ENCODE measurements around the gene ADIPOR1. TPM values are rescaled to one million over a fixed set of nuclear protein-coding genes. Genes with fewer than 3 reads are reported as not detected.

The ADIPOR1 gene
- polyA plus RNA-seq, 1 of the 3 experiments (the other 2 are of a cell fraction) = 82.2 TPM

DNA sequence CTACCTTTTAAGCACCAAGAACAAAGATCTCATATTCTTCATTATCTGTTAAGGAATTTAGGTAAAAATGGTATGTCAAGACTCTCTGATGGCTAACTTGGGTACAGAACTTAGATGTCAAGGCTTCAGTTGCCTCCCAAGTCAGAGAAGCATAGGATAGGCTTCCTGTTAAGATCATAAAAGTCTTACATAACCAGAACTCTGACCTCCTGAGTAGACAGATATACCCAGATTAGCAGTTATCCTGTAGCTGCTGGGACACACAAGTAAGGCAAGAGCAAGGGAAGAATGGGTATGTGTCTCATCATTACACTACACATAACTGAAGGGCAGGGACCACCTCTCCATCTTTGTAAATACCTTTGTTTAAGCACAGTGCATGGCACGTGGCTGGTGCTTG, 15.7 kb downstream of the ADIPOR1 start:
- Histone ChIP-seq H3K79me2 (ENCODE audit: insufficient read depth) (no peaks in the 10 kb centered on the region; the same call in 1 of the 2 replicates), H3F3A (replicated peaks; ENCODE audit: insufficient read depth) (no peaks in the 10 kb centered on the region), H2AFZ (ENCODE audit: low read depth) (no peak overlapping the region), H3K4me2 (no peak overlapping the region), H4K20me1 (ENCODE audit: insufficient read depth) (no peaks in the 10 kb centered on the region), H3K36me3 (replicated peaks in 1 of 2; ENCODE audit: control insufficient read depth in 1 of 2, insufficient read depth in 2 of 2, low read length in 1 of 2) (peaks cover 60 to 65% of the 10 kb centered on the region in 2 experiments), H3K4me3 (ENCODE audit: low read depth in 2 of 2, low read length in 1 of 2) (no peak overlapping the region), H3K4me1 (ENCODE audit: control insufficient read depth in 1 of 2, insufficient read depth in 2 of 2, low read depth in 1 of 2, low read length in 1 of 2) (no peaks in the 10 kb centered on the region), H3K27ac (ENCODE audit: low read depth in 2 of 2, low read length in 1 of 2) (no peak overlapping the region), H3K9me3 (no peaks in the 10 kb centered on the region), H3K9ac (no peak overlapping the region), H3K9me2 (no peaks in the 10 kb centered on the region), H3K27me3 (ENCODE audit: insufficient read depth) (no peaks in the 10 kb centered on the region)
- ChIA-PET CTCF (interaction anchor here (1.0 to 1.3 kb wide), 3 partner anchors 9 to 15 kb away, joined by 3 to 4 read pairs (median 4); partner anchors contain the start of gene KLHL12), POLR2A (no interaction called here)
- TF ChIP-seq TCF12 (IDR thresholded peaks at IDR 0.05) (no peak), JUND (IDR thresholded peaks at IDR 0.05) (no peak), SIN3A (IDR thresholded peaks at IDR 0.05; ENCODE audit: borderline replicate concordance, low read depth, low read length) (no peak)
- no peak for DNase-seq
- 100% methylated on average over 1 of the region's 1 CpG for WGBS (ENCODE audit: low lambda C conversion rate)

DNA sequence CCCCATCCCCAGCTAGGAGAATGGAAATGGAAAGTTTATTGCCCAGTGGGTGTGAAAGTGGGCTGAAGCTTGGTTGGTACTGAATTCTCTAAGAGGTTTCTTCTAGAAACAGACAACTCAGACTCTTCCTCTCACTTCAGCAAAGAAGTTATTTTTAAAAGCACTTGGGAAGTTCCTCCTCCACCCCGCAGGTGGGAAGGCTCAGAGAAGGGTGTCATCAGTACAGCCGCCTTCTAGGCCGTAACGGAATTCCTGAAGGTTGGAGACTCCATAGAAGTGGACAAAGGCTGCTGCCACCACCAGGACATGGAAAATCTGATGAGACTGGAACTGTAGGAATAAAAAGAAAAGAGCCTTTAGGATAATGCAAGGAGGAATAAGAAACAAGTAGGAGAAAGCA, 16.7 kb downstream of the ADIPOR1 start:
- no peak overlapping the region for H3K4me2 ChIP-seq
- no peaks in the 10 kb centered on the region for H3K79me2 ChIP-seq (ENCODE audit: insufficient read depth)
- H4K20me1 ChIP-seq (ENCODE audit: insufficient read depth) = no peaks in the 10 kb centered on the region
- no peak for DNase-seq
- H3K4me1 ChIP-seq (ENCODE audit: control insufficient read depth in 1 of 2, insufficient read depth in 2 of 2, low read depth in 1 of 2, low read length in 1 of 2) = no peaks in the 10 kb centered on the region
- H3F3A ChIP-seq (replicated peaks; ENCODE audit: insufficient read depth) = no peaks in the 10 kb centered on the region
- no peaks in the 10 kb centered on the region for H3K27me3 ChIP-seq (ENCODE audit: insufficient read depth)
- no peaks in the 10 kb centered on the region for H3K9me2 ChIP-seq
- H3K36me3 ChIP-seq (replicated peaks in 1 of 2; ENCODE audit: control insufficient read depth in 1 of 2, insufficient read depth in 2 of 2, low read length in 1 of 2) = peaks cover 58 to 62% of the 10 kb centered on the region in 2 experiments
- TF ChIP-seq, protein P1, sequence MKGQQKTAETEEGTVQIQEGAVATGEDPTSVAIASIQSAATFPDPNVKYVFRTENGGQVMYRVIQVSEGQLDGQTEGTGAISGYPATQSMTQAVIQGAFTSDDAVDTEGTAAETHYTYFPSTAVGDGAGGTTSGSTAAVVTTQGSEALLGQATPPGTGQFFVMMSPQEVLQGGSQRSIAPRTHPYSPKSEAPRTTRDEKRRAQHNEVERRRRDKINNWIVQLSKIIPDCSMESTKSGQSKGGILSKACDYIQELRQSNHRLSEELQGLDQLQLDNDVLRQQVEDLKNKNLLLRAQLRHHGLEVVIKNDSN (IDR thresholded peaks at IDR 0.05; ENCODE audit: borderline replicate concordance, low read depth) = no peak
- TF ChIP-seq MEF2A (IDR thresholded peaks at IDR 0.05; ENCODE audit: borderline replicate concordance, low read depth) = no peak
- no peak for TF ChIP-seq NRF1 (IDR thresholded peaks at IDR 0.05; ENCODE audit: low read depth, low read length)
- TF ChIP-seq SIN3A (IDR thresholded peaks at IDR 0.05; ENCODE audit: borderline replicate concordance, low read depth, low read length) = no peak
- TF ChIP-seq EZH2phosphoT487 (IDR thresholded peaks at IDR 0.05; ENCODE audit: borderline replicate concordance, low read depth) = no peak
- TF ChIP-seq, protein P2, sequence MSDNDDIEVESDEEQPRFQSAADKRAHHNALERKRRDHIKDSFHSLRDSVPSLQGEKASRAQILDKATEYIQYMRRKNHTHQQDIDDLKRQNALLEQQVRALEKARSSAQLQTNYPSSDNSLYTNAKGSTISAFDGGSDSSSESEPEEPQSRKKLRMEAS (IDR thresholded peaks at IDR 0.05; ENCODE audit: low read depth) = no peak
- H3K9me3 ChIP-seq = no peaks in the 10 kb centered on the region
- WGBS (ENCODE audit: low lambda C conversion rate) = 95% methylated on average over 4 of the region's 4 CpGs
- no peak overlapping the region for H3K9ac ChIP-seq
- no peak overlapping the region for H3K4me3 ChIP-seq (ENCODE audit: low read depth in 2 of 2, low read length in 1 of 2)
- no peak overlapping the region for H3K27ac ChIP-seq (ENCODE audit: low read depth in 2 of 2, low read length in 1 of 2)
- CTCF ChIA-PET = no interaction called here
- H2AFZ ChIP-seq (ENCODE audit: low read depth) = no peak overlapping the region
- POLR2A ChIA-PET = no interaction called here

DNA sequence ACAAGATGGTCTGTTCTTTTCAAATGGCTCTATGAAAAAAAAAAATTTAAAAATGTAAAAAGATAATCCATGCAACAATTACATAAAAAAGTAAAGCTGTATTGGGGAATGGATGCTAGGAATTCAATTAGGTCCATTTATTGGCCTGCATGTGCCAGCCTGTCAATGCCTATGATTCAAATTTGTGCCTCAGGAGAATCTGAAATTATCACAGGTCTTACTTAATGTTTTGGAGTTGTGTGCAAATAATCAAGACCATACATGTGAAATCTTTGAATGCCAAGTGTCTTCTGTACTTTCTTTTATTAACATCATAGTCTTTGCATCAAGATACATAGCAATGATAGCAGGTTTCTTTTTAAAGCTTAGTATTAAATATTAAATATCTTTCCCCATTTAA, 17.6 kb downstream of the ADIPOR1 start:
- Histone ChIP-seq H3K4me3 (ENCODE audit: low read depth in 2 of 2, low read length in 1 of 2) (no peak overlapping the region), H3K9ac (no peak overlapping the region), H3K27me3 (ENCODE audit: insufficient read depth) (no peaks in the 10 kb centered on the region), H3K4me1 (ENCODE audit: control insufficient read depth in 1 of 2, insufficient read depth in 2 of 2, low read depth in 1 of 2, low read length in 1 of 2) (no peaks in the 10 kb centered on the region), H4K20me1 (ENCODE audit: insufficient read depth) (no peaks in the 10 kb centered on the region), H3K9me2 (no peaks in the 10 kb centered on the region), H3F3A (replicated peaks; ENCODE audit: insufficient read depth) (no peaks in the 10 kb centered on the region), H3K4me2 (no peak overlapping the region), H3K36me3 (replicated peaks in 1 of 2; ENCODE audit: control insufficient read depth in 1 of 2, insufficient read depth in 2 of 2, low read length in 1 of 2) (peaks cover 50 to 56% of the 10 kb centered on the region in 2 experiments), H3K9me3 (no peaks in the 10 kb centered on the region), H2AFZ (ENCODE audit: low read depth) (no peak overlapping the region), H3K27ac (ENCODE audit: low read depth in 2 of 2, low read length in 1 of 2) (no peak overlapping the region), H3K79me2 (ENCODE audit: insufficient read depth) (no peaks in the 10 kb centered on the region)
- no peak for DNase-seq
- ChIA-PET POLR2A (no interaction called here), CTCF (no interaction called here)
- TF ChIP-seq FOXJ3 (CRISPR knock-in tag; IDR thresholded peaks at IDR 0.05) (no peak), FOSL2 (IDR thresholded peaks at IDR 0.05; ENCODE audit: borderline replicate concordance, low read depth) (no peak), RAD21 (IDR thresholded peaks at IDR 0.05; ENCODE audit: low read length) (no peak)
- TF ChIP-seq, protein P3, sequence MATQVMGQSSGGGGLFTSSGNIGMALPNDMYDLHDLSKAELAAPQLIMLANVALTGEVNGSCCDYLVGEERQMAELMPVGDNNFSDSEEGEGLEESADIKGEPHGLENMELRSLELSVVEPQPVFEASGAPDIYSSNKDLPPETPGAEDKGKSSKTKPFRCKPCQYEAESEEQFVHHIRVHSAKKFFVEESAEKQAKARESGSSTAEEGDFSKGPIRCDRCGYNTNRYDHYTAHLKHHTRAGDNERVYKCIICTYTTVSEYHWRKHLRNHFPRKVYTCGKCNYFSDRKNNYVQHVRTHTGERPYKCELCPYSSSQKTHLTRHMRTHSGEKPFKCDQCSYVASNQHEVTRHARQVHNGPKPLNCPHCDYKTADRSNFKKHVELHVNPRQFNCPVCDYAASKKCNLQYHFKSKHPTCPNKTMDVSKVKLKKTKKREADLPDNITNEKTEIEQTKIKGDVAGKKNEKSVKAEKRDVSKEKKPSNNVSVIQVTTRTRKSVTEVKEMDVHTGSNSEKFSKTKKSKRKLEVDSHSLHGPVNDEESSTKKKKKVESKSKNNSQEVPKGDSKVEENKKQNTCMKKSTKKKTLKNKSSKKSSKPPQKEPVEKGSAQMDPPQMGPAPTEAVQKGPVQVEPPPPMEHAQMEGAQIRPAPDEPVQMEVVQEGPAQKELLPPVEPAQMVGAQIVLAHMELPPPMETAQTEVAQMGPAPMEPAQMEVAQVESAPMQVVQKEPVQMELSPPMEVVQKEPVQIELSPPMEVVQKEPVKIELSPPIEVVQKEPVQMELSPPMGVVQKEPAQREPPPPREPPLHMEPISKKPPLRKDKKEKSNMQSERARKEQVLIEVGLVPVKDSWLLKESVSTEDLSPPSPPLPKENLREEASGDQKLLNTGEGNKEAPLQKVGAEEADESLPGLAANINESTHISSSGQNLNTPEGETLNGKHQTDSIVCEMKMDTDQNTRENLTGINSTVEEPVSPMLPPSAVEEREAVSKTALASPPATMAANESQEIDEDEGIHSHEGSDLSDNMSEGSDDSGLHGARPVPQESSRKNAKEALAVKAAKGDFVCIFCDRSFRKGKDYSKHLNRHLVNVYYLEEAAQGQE (IDR thresholded peaks at IDR 0.05; ENCODE audit: low read depth, low read length) = no peak
- TF ChIP-seq, protein P4, sequence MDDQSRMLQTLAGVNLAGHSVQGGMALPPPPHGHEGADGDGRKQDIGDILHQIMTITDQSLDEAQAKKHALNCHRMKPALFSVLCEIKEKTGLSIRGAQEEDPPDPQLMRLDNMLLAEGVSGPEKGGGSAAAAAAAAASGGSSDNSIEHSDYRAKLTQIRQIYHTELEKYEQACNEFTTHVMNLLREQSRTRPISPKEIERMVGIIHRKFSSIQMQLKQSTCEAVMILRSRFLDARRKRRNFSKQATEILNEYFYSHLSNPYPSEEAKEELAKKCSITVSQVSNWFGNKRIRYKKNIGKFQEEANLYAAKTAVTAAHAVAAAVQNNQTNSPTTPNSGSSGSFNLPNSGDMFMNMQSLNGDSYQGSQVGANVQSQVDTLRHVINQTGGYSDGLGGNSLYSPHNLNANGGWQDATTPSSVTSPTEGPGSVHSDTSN (IDR thresholded peaks at IDR 0.05) = no peak

All from SK-N-SH (cell line).